ENCODE data around the gene TNFAIP2.
A peak's percentile ranks its signal among the peaks of the same experiment; 100 is the strongest.

TNFAIP2 gene

DNA sequence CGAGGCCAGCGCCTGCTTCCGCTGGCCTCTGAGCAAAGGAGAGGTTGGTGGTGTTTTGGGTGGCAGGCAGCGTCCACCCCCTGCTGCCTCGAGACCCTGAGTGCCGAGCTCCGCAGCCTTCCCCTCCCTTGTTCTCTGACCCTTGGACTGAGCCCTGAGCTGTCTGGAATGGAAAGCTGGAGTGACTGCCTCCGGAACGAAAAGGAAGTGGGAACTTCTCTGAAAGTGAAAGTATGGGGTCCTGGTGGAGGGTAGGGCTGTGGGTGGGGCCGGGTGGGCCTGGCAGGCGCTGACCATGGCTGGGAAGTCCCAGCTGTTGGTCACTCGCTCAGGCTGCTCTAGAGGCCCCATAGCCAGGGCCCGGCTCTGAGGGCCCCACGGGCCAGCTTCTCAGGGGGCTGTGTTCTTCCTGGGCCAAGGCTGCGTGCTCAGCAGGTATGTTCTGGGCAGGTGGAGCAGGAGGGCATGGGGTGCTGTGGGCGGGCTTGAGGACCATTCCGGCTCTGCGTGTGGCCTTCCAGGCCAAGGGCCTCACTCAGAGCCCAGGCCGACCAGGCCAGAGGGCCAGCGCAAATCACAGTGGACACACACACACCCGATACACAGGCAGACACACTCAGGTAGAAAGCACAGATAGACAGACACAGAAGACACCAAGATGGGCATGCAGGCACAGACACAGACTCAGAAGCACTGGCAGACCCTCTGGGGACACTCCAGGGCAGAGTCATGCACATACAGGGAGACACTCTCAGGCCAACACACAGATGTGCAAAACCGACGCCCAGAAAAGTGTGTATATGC is 28.7 kb upstream of the TNFAIP2 start, which contains the start of gene EXOC3L4:
Gene EXOC3L4, plus strand, starts transcription at position 320 of the 804 bp plus-strand sequence. CDS start 5,495 bp downstream, outside the sequence.
- DNase-seq: no peak

DNA sequence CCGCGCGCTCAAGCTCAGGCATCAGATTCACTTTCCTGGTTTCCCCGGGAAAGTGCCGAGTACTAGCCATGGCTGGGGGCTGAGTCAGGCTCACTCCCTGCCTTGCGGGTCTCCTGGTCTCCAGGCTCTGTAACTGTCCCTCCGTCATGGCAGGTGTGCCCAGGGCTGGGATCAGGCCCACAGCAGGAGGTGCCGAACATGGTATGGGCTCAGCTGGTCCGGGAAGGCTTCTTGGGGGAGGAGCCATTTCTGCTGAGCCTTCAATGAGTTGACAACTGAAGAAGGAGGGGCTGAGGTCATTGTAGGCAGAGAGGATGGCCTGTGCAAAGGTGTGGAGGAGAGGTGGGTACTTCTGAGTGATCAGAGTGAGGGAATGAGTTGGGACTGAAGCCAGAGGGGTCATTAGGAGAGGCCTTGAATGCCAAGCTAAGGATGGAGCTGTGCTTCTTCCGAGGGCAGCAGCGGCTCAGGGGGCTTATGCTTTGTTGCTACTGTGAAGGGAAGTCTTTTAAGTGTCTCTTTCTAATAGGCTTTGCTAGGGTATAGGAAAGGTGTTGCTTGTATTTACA is 28.0 kb upstream of the TNFAIP2 start:
- DNase-seq: no peak

DNA sequence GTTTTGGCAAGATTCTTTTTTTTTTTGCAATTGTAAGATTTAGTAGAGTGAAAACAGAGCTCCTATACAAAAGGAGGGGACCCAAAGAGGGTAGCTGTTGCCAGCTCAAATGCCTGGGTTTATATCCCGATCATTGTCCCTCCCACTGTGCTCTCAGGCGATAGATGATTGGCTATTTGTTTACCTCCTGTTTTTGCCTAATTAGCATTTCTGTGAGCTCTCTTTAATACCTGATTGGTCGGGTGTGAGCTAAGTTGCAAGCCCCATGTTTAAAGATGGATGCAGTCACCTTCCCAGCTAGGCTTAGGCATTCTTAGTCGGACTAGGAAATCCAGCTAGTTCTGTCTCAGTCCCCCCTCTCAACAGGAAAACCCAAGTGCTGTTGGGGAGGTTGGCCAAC is 26.9 kb upstream of the TNFAIP2 start:
- no peak for DNase-seq

DNA sequence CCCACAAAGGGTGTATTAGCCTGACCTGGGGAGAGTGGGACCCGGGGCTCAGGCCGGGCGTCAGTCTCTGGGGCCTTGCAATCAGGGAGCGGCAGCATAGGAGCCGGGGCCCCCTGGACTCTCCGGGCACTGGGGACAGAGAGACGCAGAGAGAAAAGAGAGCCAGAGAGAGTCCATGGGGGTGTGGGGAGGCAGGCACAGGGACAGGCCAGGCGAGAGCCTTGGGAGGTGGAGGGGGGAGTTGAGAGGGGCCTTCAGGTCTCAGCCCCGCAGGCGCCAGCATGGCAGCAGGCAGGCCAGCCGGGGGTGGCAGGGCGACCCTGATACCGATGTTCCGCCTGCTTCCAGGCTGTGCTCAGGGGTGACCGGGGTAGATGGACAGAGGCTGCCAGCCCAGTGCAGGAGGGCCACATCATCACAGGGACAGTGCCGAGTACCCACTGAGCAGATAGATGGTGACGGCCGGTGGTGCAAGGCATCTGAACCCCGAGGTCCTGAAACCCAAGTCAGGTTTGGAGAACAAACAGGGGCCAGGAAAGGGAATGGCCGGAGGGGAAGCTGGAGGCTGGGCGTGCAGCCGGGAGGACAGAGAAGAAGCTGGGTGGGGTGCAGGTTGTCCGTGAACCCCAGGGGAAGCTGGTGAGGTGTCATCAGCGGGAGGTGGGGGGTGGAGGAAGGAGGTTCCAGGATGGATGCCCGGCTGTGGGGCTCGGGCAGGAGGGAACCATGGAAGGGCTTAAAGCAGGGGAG is 25.8 kb upstream of the TNFAIP2 start:
- DNase-seq: no peak

DNA sequence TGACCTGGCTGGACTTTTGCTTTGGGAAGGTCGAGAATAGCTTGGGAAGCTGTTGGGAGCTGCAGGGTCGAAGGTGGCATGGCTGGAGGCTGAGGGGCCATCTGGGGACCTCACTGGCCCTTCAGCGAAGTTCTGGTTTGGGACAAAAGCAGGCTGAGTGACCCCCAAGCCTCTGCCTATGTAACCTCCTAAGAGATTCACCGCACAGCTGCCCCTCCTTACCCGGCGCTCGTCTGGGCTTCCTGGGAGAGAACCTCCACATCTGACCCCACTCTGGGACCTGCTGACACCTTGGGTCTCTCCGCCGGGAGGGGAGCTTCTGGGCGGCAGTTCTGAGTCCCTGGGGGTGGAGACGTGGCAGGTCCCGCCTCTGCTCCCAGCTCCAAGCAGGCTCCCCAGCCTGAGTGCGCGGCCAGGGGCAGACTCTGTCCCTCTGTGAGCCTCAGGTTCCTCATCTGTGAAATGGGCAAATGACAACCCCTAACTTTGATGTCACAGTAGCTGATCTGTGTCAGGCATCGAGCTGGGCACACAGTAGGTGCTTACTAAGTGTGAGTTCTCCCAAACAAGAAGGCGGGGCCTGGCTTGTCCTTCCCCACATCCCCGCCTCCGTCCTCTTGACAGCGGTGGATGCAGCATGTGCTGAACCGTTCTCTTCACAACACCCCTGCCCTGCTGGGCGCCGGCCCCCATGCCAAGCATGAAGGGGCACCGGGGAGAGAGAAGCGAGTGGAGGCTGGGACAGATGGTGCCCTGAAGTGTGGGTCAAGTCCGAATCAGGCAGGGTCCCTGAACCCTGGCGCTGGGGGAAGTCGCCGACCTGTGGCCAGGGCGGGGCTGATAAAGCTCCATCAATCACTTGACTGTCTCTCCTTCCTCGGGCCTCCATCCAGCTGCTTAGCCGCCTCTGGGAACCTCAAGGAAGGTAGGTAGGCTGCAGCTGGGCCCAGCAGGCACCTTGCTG is 25.0 kb upstream of the TNFAIP2 start:
- no peak for DNase-seq

DNA sequence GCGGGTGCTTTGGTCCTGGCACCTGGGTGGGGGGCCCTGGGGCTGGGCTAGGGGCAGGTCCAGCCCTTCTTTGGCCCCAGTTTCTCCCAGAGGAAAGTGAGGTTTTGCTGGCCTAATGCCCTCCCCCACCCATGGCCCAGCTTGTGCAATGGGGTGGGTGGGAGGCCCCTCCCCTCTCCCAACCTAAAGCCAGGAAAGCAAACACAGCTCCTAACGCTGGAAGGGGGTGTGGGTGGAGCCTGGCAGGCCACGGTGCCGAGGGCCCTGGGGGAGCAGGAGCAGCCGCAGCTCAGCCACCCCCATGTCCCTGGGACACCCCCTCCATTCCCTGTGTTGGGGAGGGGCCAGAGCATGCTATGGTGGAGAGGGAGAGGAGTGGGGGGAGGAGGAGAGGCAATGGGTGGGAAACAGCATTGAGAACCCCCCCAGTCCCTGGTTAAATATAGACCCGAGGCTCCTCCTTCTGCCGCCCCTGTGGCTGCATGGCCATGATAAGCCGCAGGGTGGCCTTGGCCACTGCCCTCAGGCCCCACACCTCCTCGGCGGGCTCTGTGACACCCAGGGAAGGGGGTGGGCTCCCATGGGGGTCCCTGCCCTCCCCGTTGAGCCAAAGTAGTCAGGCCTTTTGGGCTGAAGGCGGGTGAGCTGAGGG is 24.1 kb upstream of the TNFAIP2 start:
- DNase-seq: peak; percentile 22

DNA sequence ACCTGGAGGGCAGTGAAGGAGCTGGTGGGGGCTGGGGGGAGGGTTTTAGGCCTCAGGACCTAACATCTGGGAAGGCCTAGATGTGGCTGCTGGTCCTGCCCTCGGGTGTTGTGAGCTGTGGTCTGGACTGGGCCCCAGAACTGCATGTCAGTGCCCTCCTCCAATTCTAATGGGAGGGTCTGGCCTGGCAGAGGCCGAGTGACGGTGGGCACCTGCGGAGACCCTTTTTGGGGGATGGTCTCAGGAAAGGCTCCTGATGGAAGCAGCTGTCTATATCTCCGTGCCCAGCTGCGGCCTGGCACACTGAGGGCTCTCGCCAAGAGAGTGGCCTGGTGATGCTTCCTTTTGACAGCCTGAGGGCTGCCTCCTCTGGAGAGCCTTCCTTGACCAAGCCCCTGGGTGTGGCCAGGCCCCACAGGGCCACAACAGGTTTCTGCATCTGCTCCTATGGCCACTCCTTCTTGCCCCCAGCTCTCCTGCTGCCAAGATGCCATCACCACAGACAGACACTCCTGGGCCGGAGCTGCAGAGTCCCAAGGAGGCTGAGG is 23.5 kb upstream of the TNFAIP2 start:
- DNase-seq: no peak

DNA sequence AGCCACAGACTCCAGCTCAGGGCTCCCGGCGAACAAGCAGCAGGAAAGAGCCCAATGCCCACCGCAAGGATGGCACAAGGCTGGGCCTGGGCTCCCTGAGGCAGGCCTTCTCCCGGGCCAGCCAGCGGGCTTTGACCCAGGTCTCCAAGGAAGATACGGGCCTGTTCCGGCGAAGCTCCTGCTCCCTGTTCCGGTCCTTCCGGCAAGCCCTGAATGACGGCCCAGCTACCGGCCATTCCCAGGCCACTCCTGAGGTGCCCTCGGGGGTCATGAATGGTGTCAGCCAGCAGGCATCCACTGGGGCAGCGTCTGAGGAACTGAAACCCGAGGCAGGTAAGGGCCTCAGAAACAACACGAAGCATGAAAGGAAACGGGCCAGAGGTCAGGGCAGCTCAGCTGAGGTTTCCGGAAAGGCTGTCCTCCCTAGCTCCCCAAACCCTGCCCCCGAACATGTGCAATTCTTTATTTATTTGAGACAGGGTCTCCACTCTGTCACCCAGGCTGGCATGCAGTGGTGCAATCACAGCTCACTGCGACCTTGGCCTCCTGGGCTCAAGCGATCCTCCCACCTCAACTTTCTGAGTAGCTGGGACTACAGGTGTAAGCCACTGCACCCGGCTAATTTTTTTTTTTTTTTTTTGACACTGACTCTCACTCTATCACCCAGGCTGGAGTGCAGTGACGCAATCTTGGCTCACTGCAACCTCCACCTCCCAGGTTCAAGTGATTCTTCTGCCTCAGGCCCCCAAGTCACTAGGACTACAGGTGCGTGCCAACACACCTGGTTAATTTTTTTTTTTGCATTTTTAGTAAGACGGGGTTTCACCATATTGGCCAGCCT is 22.8 kb upstream of the TNFAIP2 start:
- no peak for DNase-seq

DNA sequence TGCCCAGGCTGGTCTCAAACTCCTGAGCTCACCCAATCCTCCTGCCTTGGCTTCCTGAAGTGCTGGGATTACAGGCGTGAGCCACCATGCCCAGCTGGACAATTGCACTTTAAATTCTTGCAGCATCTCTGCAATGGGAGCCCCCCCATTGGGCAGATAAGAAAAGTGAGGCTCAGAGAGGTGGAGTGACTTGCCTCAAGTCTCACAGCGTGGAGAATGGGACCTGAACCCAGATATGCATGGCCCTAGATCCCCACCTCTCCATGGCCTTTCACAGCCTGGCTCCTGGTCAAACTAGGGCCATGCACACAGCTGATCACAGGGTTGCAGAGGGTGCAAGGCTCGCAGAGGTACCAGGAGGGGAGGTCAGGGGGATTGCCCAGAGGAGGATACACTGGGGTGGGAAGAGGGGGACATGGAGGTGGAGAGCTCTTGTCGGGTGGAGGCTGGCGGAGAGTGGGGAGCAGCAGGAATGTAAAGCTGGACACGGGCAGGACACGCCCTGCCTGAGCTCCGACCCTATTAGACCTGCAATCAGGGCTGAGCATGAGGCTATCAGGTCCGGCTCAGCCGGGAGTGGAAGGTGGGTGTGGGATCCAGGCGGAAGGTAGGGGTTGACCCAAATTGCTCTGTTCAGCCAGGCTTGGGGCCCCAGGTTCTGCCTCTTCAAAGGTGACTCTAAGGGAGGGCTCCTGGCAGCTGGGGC is 21.9 kb upstream of the TNFAIP2 start:
- DNase-seq: no peak

DNA sequence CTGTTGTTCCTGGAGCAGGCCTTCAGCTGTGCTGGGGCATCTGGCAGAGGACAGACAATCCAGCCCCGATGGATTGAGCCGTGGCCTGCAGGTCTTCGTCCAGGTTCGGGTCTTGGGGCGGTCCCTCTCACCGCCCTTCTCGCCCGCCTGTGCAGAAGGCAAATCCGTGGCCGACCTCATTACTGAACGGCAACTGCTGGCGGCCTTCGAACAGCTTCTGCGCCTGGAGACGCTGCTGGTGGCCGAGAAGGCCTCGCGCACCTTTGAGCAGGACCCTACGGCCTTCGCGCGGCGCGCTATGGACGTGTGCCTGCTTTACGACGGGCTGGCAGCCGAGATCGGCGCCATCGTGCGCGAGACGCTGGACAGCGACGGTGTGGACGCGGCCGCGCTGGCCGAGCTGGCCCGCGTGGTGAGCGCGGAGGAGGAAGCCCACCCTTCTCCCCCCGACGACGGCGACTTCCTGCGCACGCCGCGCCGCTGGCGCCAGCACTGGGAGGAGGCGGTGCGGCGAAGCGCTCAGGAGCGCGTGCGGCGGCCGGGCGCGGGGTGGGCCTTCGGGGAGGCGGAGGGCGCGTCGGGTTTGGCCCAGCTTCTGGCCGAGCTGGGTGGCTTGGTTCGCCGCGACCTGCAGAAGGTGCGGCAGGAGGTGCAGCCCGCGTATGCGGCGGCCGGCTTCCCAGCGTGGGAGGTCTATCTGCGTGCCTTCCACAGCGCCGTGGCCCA is 21.1 kb upstream of the TNFAIP2 start:
- no peak for DNase-seq

DNA sequence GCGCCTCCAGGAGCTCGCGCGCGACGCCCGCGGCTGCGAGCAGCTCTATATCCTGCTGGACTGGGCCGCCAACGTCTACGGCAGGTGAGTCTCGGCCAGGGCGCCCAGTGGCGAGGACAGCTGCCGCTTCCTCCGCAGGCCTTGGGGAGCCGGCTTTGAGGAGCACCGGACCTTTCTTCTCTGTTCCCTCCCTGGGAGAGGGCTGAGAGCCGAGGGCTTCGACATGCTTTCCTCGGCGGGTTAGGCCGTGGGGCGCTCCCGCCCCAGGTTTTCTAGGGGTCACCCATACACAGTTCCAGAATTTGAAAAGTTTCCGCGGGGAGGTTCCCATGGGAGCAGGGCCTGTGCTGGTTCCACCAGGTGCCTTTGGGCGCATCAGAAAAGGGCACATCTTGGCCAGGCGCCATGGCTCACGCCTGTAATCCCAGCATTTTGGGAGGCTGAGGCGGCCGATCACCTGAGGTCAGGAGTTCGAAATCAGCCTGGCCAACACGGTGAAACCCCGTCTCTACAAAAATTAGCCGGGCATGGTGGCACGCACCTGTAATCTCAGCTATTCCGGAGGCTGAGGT is 20.5 kb upstream of the TNFAIP2 start:
- DNase-seq: no peak

DNA sequence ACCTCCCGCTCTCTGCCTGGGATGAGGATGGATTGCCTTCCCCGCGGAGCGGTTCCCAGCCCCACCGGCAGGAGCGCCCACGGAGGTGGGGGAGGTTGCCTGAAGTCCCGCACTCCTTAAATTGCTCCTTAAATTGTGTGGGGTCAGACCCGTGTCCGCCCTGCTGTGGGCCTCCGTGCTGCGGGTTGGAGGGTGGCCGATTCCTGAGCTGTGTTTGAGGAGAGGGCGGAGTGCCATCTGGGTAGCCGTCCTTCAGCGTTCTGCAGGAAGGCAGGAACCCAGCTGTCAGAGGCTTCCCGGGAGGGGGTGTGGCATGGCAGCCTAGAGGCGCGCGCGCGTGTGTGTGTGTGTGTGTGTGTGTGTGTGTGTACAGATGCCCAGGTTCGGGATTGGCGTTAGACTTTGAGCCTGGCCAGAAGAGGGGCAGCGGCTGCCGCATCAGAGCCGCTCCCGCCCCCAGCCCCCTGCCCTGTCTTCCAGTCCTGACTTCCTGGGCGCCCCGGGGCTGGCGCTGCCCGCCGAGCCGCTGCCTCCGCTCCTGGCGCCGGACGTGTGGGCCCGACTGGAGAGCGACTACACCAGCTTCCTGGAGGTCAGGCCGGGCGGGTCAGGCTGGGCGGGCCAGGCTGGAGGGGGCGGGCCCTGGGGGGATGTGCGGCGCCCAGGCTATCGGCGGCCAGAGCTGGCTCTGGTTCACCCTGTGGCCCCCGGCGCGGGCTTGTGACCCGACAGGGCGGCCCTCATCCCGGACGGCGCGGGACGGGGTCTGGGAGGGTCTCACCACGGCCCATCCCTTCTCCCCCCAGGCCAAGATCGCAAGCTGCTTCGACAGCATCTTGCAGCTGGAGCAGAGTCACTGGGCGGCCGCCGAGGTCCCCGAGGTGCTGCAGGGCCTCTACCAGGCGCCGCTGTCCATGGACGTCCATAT is 19.5 kb upstream of the TNFAIP2 start:
- peak; percentile 62 for DNase-seq

DNA sequence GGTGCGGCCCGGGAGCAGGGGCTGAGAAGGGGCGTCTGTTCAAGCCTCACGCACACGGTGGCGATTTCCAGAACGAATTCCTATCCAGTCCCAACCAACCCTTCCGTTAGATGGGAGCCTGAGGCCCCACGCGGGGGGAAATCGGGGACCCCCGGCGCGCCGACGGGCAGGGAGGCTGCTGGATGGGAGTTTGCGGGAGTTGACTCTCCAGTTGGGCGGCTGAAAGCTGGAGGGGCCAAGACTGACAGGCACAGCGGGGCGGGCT is 18.9 kb upstream of the TNFAIP2 start:
- no peak for DNase-seq

DNA sequence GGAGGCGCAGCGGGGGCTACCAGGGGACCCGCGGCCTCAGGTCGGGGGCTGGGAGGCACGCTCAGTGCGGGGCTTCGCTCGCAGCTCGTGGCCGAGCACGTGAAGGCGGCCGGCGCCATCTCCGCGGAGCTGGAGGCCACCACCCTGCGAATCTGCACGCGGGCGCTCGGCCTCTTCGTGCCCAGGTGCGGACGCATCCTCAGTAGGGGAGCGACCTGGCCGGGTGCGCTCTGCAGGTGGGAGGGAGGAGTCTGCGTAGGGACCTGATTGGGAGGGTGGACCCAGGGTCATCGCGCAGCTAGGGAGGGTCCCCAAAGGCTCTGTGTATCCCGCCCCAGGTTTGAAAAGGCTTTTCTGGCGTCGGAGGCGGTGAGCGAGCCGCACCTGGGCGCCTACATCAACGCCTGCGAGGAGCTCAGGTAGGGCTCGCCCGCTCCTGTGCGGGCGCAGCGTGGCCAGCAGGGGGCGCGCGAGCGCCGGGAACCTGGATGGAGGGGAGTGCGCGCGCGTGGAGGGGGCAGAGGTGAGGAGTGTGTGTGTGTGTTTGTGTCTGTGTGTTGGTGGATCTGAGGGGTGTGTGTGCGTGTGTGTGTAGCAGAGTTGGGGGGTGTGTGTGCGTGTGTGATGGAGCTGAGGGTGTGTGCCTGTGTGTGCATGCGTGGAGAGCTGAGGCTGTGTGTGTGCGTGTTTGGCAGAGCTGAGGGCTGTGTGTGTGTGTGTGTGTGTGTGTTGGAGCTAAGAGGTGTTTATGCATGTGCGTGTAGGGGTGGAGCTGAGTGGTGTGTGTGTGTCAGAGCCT is 18.4 kb upstream of the TNFAIP2 start:
- peak; percentile 62 for DNase-seq

DNA sequence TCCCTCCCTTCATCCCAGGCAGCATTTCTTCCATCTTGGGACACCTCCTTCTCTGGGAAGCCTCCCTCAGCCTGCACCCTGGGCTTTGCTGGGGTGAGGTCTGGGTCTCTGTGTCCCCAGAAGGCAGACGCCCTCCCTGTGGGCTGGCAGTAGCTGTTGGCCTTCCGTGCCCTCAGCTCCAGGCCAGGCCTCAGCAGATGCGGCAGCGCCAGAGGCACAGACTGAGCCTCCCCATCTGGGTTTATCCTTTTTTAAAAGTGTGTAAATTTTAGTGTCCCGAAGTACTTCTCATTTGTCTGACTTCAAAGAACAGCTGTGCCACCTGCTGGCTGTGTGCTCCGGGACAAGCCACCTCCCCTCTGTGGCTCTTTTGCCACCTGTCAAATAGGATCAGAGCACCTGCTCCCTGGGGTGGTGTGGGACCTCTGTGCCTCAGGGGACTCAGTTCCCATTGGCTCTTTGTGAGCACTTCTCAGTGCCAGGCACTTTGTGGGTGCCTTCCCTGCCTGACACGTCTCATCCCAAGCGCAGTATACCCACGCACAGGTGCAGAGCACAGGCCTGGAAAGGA is 17.6 kb upstream of the TNFAIP2 start:
- DNase-seq: peak; percentile 26

DNA sequence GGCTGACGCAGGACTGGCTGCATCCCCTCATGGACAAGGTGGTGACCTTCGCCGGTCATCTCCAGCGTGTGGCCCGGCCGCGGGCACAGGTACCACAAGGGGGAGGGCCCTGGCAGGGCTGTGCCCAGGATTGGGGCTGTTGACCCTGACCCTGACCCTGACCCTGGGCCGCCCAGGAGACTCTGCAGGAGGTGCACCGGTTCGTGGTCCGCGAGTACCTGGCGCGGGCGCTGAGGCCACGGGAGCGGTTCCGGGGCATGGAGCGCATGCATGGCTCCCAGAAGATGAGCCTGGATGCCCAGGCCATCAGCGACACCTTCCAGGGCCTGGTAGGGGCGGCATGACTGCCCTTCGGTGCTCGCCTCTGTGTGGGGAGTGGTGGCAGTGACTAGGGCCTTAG is 15.8 kb upstream of the TNFAIP2 start:
- DNase-seq: no peak
